ENCODE data around the gene CAPZB. TPM values are rescaled to one million over a fixed set of nuclear protein-coding genes. Genes with fewer than 3 reads are reported as not detected.

CAPZB gene
- total RNA-seq, 1 experiment from 2014 or later = 40.0 TPM

DNA sequence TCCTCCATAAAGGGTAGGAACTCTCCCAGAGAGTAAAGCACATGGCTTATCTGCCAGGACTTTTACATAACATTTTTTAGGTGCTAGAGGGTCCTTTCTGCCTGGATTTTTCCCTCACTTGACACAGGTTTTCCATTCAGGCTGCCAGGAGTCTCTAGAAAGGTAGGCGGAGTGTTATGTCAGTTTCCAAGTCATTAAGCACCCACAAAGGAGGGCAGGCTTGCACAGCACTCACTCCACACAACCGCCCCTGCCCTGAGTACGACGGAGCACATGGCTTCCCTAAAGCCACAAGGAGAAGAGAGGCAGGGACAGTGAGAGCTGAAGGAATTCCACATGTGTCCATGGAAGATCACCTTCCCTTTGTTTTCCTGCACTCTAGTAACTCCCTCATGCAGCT, 55.7 kb downstream of the CAPZB start:
- no peak for DNase-seq (ENCODE audit: low spot score)

DNA sequence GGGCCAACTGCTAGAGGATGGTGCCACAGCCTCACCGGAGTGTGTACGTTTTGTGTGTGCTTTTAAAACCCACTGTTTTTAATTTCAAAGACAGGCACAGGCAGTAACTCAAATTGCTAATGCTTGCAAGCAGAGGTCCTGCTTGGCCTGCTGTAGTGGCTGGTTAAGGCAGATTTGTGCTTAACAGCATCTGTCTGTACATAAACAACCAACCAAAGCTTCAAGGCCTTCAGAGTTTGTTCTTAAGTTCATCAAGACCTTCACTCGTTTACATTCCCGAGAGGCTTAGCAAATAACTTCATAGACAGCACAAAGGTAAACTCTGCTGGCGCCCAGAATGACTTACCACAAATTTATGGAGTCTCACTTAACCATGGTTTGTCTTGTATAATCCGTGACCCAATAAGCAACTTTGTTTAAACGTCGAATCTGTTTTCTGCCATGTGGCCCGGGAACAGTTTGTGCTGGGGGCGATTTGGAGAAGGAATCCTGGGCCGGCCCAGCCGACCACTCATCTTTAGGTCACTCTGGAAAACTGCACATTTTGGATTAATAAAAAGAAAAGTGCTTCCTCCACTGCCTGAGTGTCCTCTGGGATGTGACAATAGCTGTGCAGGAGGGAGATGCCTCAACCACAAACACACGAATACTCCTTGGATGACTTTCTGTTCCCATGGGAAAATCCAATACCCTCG, 58.1 kb downstream of the CAPZB start:
- no peak for DNase-seq (ENCODE audit: low spot score)

DNA sequence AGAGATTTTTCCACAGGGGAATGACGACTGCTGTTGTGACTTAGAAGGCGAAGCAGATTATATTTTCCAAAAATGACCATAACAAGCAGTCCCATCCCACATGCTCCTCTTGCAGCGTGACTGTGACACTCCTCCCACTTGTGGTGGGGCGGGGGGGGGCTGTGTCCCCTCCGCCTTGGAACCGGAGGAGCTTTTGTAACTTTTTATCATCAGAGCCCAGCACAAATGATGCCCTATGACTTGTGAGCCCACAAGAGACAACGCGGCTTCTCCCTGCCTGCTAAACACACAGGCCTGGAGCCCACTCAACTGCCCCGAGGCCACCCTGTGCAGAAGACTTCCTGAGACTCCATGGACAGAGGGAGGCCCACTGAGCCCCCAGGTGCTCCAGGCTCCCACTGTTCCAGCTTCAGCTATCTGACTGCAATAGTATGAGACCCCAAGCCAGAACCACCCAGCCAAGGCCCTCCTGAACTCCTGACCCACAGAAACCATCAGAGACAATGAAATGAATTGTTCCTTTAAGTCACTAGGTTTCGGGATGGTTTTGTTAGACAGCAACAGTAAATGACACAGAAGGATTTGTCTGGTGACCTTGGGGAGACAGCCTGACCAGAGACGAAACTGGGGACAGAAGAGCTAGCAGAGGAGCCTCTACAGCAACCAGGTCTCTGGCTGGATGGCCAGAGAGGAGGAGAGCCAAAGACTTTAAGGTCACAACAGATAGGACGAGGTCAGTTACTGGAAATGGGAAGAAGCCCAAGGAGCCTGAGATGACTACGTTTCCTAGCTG, 58.8 kb downstream of the CAPZB start:
- DNase-seq (ENCODE audit: low spot score) = no peak

DNA sequence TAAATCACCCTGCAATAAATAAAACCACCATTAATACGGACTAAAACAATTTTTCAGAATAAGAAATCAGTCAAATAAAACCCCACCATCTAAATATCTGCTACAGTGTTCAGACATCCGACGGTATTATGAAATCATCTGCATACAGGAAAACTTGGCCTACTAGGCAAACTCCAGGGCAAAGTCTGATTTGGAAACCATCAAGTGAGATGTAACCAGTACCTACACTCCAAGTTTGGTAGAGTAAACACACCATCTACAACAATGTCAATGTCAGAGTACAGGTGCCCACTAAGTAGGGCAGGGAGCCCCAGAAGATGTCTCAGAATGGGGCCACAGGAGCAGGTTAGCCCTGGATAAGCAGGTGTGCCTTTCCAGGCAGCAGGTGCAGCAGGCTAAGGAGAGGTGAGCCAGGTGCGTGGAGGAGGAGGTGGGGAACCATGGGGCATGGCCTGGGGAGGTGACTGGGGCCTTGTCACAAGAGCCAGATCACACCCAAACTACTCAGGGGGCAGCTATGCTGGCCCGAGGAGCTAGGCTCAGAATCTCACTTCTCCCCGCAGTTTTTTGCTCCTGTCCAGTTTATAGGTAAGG, 59.6 kb downstream of the CAPZB start:
- DNase-seq (ENCODE audit: low spot score) = no peak

DNA sequence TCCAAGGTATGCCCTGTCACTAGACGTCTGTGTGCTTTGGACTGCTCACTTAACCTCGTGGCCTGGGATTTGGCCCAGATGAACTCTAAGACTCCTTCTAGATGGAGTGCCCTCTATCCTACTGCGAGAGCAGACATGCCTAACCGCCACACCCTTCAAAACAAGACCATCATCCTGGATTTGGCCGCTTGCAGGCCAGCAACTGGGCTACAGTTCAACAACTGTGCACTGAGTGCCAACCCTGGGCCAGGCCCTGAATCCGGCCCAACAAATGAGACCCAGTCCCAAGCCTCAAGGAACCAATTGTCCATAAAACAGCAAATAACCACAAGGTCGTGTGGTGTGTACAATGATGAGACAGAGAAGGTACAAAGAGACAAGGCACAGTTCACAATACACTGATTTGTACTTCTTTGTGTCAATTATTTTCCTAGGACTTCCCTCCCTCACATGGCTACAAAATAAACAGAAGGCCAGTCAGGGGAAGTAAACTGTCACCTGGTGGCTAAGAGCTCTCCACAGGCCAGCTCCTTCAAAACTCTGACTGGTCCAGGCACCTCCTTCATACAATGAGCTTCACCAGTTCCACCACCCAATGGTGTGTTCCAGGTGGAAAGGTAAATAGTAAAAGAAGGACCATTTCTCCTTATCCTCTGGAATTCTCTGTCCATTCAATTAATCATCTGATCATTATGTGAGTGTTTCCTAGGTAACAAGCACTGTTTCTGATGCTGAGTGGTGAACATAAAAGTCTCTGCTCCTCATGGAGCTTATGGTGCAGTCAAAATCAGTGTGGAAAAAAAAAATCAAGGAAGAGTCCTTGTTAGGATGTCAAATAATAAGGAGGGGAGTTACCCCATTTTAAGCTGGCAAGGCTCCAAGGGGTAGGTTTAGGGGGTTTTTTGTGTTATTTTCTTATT, 60.4 kb downstream of the CAPZB start:
- no peak for DNase-seq (ENCODE audit: low spot score)

DNA sequence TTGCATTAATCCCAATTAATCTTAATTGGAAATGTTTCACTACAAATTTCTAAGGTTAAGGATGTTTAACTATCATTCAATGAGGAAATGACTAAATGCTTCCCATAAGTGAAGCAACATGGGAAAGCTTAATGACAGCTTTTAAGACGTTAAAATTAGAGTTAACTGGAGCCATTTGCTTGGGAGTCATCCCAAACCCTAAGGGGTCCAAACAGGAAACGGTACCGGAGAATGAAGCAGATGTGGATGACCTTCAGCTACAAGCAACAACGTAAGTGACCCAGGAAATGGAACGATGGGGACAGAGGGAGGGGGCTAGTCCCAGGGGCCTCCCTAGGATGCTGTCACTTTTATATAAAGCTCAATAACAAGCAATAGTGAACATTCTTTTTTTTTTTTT, 62.2 kb downstream of the CAPZB start:
- DNase-seq (ENCODE audit: low spot score) = no peak

DNA sequence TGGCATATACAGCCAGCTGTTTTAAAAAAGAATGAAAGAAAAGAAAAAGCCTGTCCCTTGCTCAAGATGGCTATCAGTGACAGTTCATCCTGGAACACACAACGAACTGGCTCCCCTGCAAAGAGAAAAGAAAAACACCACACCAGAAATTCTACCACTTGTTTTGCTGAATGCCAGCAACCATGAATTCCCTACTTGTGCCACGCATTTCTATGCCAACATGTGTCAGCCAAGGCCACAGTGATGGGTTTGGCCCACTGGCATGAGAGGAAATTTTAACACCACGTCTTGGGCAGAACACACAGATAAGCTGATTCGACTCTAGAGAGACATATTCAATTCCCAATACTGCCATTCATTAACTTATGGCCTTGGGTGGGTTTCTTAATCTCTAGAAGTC, 64.0 kb downstream of the CAPZB start:
- no peak for DNase-seq (ENCODE audit: low spot score)

DNA sequence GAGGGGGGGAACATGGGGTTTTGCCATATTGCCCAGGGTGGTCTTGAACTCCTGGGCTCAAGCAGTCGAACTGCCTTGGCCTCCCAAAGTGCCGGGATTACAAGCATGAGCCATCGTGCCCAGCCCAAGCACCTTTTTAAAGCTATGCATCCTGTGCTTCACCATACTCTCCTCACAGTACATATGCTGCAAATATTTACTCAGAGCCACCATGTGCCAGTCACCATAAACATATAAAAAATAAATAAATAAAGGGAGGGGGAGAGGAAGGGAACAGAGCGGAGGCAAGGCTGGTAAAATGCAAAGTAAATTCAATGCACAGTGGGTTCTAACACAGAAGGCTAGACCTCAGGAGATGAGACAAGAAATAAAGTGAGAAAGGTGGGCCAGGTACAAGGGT, 64.7 kb downstream of the CAPZB start:
- no peak for DNase-seq (ENCODE audit: low spot score)

DNA sequence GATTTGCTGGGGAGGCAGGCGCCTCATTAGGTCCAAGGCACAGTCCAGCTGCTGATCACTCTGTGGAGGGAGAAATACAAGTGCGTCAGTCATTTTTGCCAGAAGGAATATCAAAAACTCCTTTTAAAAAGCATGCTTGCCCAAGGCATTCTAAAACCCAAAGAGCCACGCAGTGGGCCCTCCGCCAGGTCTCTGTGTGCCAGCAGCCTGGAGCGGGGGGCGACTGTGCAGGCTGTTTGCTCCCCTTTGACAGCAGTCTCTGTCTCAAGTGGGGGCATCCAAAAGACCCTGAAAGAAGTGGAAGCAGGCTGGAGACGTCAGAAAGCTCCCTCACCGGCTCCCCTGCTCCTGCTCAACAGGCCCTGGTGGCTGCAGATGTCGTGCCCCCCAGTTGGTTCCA, 65.6 kb downstream of the CAPZB start:
- no peak for DNase-seq (ENCODE audit: low spot score)

DNA sequence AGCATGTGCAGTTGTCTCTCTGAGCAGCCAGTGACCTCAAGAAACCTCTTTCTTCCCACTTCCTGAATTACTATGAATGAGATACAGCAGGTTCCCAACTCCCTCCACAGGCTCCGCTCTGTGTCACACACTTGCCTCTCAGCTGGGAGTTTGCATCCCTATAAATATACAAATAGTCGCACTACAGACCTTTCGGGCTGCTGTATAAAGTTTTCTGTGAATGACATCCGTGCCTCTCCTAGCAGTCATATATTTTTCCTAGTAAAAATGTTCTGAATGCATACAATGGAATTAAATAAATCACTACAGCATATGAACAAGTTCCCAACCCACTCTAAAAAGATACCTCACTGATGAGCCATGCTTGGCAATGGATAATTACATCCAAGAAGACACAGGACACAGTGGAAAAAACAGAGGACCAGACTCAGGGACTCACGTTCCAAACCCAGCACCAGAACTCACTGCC, 66.8 kb downstream of the CAPZB start:
- DNase-seq (ENCODE audit: low spot score) = no peak

DNA sequence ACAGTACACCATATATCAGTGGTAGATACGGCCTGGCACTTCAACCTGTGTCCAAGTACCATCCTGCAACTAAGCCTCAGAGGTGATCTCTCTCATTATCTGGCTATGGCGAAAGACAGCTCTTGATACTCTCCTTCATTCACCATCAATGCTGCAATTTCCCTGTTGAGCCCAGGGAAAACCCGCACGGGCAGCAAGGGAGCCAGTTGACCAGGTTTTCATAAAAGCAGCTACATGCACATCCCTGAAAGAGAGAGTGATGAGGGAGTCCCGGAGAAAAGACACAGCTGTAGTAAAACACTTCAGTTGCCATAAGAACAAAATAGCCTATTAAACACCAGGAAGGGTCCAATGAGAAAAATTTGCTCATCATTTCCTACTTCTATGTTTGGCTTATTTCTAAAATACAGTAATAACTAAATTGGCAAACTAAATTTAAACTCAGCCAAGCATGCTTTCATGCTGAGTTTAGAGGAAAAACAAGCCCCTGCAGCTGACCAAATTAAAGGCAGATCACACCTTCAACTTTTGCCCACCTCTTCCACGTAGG, 68.3 kb downstream of the CAPZB start:
- DNase-seq (ENCODE audit: low spot score) = no peak

DNA sequence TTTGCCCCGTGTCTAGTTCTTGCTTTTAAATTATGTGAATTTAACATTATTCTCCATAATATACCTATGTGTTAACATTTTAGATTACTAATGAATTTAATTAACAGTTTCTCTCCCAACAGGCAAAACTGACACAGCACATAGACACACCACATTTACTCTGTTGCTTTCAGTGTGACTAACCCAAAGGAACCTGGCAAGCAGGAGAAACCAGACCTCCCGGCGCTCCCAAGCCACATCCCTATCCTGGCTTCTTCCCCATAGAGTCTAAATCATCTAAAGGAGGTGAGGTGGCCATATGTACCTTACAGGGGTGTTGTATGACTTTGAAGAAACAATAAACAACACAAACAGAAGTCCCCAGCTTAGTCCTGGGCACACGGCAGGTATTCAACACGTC, 69.2 kb downstream of the CAPZB start:
- no peak for DNase-seq (ENCODE audit: low spot score)

DNA sequence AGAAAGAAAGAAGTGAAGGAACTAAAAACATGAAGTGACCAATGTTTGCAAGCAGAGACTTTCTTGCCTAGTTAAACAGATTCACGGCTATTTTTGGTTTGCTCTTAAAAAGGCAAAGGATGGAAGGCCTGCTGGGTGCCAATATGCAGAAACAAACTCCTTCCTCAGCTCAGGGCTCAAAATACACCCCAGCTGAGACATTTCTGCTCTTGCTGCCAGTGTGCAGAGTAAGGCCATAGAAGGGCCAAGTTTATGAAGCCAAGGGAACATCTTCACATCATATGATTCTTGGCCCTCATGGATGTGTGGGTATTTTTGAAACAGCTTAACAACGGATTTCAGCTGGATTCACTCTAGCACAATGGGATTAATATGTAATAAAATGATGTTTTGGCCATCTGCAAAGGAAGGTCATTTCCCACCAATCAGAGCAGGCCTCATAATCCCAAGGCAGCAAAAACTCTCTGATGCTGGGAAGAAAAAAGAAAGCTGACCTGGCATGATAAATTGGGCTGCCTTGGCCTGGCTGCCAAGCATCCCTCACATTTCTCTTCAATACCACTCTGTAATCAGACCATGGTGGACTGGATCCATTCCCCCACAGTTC, 70.7 kb downstream of the CAPZB start:
- no peak for DNase-seq (ENCODE audit: low spot score)

DNA sequence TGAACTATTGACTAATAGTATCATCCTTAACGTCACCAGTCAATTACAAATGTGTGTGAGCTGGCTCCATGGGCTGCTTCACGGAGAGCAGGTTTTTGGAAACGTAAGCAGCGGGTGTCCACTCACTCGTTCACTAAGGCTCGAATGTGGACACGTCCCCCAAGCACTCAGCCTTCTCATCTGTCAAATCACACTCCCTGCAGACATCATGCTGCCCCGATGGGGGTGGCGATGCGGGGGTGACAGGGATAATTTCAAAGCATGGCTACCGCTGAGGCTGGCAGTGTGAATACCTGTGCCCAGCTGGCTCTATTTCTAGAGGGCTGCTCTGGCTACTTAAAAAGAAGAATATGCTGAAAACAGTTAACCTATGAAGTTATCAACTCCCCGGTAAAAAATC, 71.3 kb downstream of the CAPZB start:
- no peak for DNase-seq (ENCODE audit: low spot score)

DNA sequence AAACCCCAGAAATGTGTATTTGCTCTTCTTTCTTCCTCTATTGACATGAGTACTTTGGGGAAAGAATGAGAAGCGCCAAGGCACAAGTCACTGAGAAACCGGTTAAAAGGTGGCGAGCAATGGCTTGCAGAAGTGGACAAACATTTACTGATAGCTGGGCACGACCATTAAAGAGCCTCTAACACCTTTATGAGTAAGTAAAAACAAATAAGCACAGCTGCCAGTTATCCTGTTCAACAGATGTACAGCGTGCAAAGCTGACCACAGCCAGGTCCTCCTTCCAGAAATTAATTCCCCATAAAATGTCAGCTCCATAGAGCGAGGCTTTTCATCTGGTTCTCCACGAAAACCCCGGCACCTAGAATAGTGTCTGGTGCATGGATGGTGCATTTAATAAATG, 72.7 kb downstream of the CAPZB start:
- DNase-seq (ENCODE audit: low spot score) = no peak

DNA sequence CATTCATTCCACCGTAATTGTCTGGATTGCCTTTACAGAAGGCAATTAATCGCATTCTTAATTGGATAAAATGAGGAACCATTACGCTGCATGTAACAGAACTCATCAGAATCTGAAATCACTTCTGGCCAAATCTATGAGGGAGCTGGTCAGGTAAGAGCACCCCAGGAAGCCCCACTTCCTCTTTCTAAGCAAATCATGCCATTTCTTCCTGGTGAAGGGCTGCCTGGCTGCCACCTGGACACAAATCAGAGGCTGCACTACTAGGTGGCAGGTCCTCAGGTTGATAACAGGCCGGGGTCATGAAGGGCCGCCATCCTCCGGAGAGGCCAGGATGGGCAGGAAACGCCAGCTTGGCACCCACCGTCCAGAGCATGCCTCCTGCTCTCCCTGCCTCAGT, 73.7 kb downstream of the CAPZB start:
- DNase-seq (ENCODE audit: low spot score) = no peak

DNA sequence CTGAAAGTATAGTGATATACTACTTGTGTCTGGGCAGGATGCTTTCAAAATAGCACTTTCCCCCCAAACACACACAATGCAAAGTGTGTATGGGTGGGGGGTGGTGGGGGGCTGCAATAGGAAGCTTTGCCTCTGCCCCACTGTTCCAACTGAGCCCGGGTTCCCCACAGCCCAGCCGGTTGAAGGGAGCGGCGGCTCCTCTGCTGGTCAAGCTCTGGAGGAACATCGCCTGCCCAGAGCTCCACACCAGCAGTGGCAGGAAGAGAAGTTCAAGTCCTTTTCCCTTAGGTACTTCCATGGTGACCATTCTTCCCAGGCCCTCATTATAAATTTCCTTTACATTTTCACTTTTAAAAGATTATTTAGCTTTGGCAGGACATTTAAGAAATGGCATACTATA, 74.9 kb downstream of the CAPZB start:
- no peak for DNase-seq (ENCODE audit: low spot score)

DNA sequence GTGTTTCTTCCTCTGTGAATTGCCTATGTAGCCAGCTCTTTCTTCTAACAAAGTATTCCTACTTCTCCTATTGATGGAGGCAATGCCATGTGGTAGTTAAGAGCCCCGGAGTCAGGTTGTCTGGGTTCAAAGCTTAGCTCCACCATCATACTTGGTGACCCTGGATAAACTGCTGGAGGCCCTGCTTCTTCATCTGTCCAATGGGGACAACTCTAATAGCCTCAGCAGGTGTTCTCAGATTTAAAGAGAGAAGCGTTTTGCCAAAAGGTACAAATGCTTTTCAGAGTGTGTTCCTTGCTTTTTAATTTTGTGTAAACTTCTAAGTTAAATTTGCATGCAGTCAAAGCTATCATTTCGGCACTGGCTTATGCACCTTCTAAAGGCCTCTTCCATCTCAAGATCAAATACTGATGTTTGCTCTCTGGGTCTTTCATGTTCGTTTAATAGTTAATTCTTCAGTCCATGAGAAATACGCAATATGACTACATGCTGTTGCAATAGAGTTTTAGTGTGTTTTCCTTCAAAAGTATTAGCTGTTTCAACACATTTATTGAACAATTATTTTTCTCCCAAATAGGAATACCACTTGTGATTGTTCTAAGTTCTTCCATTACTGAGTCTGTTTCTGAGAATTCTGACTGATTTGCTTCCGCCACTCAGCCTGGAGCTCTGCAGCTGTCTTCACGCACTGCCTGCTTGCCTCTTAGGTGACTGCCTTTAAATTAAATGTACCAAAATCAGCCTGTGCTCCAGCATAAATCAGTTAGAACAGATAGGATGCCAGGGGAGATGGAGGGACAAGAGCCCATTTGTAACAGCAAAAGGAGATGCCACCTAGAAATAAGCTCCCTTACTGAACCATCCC, 75.6 kb downstream of the CAPZB start:
- DNase-seq (ENCODE audit: low spot score) = no peak

DNA sequence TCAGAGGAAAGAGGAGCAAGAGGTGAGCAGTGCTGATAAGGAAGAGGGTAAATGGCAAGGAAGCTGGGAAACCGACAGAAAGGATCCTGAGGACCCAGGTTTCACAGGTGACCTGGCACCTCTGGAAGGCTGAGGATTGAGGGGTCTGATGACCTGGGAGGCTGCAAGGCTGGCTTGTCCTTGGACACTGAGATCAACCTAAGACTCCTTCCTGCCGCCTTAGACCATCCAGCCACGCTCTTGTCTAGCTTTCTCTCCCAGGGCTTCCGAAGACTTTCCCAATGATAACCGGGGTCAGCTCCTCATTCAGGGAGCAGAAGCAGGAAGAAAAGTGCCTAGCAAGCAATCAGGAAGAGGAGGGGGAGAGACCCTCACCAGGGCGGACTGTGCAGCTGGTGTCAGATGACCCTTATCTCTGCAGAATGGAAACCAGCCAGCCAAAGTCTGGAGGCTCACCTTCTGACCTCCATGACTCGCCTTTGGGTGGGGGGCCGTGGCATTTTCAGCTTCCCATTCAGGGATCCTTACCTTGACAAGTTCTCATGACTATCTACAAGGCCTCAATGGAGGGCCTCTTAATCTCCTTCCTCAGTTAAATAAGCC, 77.7 kb downstream of the CAPZB start:
- DNase-seq (ENCODE audit: low spot score) = no peak

DNA sequence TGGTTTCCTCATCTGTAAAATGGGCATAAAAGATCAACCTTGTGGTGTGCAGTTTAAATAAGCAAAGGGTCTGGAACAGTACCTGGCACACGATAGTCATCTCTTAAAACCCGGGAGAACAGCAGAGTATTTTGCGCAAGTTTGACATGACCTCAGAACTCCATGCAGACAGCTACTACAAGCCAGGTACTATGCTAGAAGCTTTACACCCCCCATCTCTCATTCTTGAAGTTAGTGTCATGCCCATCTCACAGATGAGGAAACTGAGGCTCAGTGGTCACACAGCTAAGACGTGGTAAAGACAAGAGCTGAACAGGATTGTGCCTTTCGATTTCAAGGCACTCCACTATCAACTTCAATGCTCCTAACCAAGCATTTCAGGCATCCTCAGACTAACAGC, 78.7 kb downstream of the CAPZB start:
- no peak for DNase-seq (ENCODE audit: low spot score)
